Measurements from ENCODE around the gene NUP205. TPM values are rescaled to one million over a fixed set of nuclear protein-coding genes. Genes with fewer than 3 reads are reported as not detected.

The NUP205 gene
- total RNA-seq, 1 experiment from 2014 or later = 75.1 TPM

GRCh38 chr7:135558337-135558767, 635 bp downstream of the NUP205 start:
- CTCF ChIA-PET = interaction anchor here (0.5 kb wide), 1 partner anchor 9 kb away, joined by 5 read pairs; no protein-coding TSS in a partner anchor
- no TSS peak for BruUV-seq (replicated peaks)
- TF ChIP-seq CTCF (IDR thresholded peaks at IDR 0.05; ENCODE audit: unreplicated experiment) = peak; percentile 42
- no peaks in the 10 kb centered on the region for H3K27me3 Mint-ChIP-seq (ENCODE audit: unreplicated experiment)
- peaks cover 8% of the 10 kb centered on the region for H3K36me3 Mint-ChIP-seq (ENCODE audit: insufficient read depth, unreplicated experiment)
- no peaks in the 10 kb centered on the region for H3K9me3 Mint-ChIP-seq (ENCODE audit: low read depth, unreplicated experiment)
- H3K4me1 Mint-ChIP-seq (ENCODE audit: low read depth, unreplicated experiment) = peaks cover 17% of the 10 kb centered on the region
- intact Hi-C loops (cut with micrococcal nuclease; ENCODE audit: unreplicated experiment) = loop anchor here (1.0 to 5.0 kb wide), 3 partner anchors 46 to 278 kb away; no protein-coding TSS in a partner anchor
- H3K4me3 Mint-ChIP-seq (ENCODE audit: low read depth, unreplicated experiment) = no peak overlapping the region
- no peak overlapping the region for H3K27ac Mint-ChIP-seq (ENCODE audit: unreplicated experiment)
- peak; percentile 66 for DNase-seq

- CTCF ChIA-PET = interaction anchor here (0.5 kb wide), 1 partner anchor 9 kb away, joined by 5 read pairs; no protein-coding TSS in a partner anchor
- peaks cover 17% of the 10 kb centered on the region for H3K4me1 Mint-ChIP-seq (ENCODE audit: low read depth, unreplicated experiment)
- no peak for DNase-seq
- no peak overlapping the region for H3K4me3 Mint-ChIP-seq (ENCODE audit: low read depth, unreplicated experiment)
- H3K9me3 Mint-ChIP-seq (ENCODE audit: low read depth, unreplicated experiment) = no peaks in the 10 kb centered on the region
- TF ChIP-seq CTCF (IDR thresholded peaks at IDR 0.05; ENCODE audit: unreplicated experiment) = no peak
- H3K27me3 Mint-ChIP-seq (ENCODE audit: unreplicated experiment) = no peaks in the 10 kb centered on the region
- intact Hi-C loops (cut with micrococcal nuclease; ENCODE audit: unreplicated experiment) = loop anchor here (1.0 to 5.0 kb wide), 3 partner anchors 47 to 278 kb away; no protein-coding TSS in a partner anchor
- H3K27ac Mint-ChIP-seq (ENCODE audit: unreplicated experiment) = no peak overlapping the region
- BruUV-seq (replicated peaks) = no TSS peak
- H3K36me3 Mint-ChIP-seq (ENCODE audit: insufficient read depth, unreplicated experiment) = peaks cover 8% of the 10 kb centered on the region
These were observed 1.2 kb downstream of the NUP205 start for GRCh38 chr7:135558881-135559280.

GRCh38 chr7:135560631-135561030, 2.9 kb downstream of the NUP205 start:
- no peak for TF ChIP-seq CTCF (IDR thresholded peaks at IDR 0.05; ENCODE audit: unreplicated experiment)
- BruUV-seq (replicated peaks) = no TSS peak
- H3K27ac Mint-ChIP-seq (ENCODE audit: unreplicated experiment) = no peak overlapping the region
- peaks cover 17% of the 10 kb centered on the region for H3K4me1 Mint-ChIP-seq (ENCODE audit: low read depth, unreplicated experiment)
- no peak for DNase-seq
- CTCF ChIA-PET = no interaction called here
- H3K4me3 Mint-ChIP-seq (ENCODE audit: low read depth, unreplicated experiment) = no peak overlapping the region
- peaks cover 8% of the 10 kb centered on the region for H3K36me3 Mint-ChIP-seq (ENCODE audit: insufficient read depth, unreplicated experiment)
- no peaks in the 10 kb centered on the region for H3K9me3 Mint-ChIP-seq (ENCODE audit: low read depth, unreplicated experiment)
- intact Hi-C loops (cut with micrococcal nuclease; ENCODE audit: unreplicated experiment) = loop anchor here (1.0 kb wide), 1 partner anchor 51 kb away; no protein-coding TSS in a partner anchor
- H3K27me3 Mint-ChIP-seq (ENCODE audit: unreplicated experiment) = no peaks in the 10 kb centered on the region

GRCh38 chr7:135562720-135563119, 5.0 kb downstream of the NUP205 start:
- peaks cover 17% of the 10 kb centered on the region for H3K4me1 Mint-ChIP-seq (ENCODE audit: low read depth, unreplicated experiment)
- no peaks in the 10 kb centered on the region for H3K9me3 Mint-ChIP-seq (ENCODE audit: low read depth, unreplicated experiment)
- peak overlapping the region; percentile 54 for H3K27ac Mint-ChIP-seq (ENCODE audit: unreplicated experiment)
- intact Hi-C loops (cut with micrococcal nuclease; ENCODE audit: unreplicated experiment) = no loop called here
- no peak for TF ChIP-seq CTCF (IDR thresholded peaks at IDR 0.05; ENCODE audit: unreplicated experiment)
- DNase-seq = no peak
- no TSS peak for BruUV-seq (replicated peaks)
- H3K27me3 Mint-ChIP-seq (ENCODE audit: unreplicated experiment) = no peaks in the 10 kb centered on the region
- no peak overlapping the region for H3K4me3 Mint-ChIP-seq (ENCODE audit: low read depth, unreplicated experiment)
- CTCF ChIA-PET = no interaction called here
- H3K36me3 Mint-ChIP-seq (ENCODE audit: insufficient read depth, unreplicated experiment) = peaks cover 12% of the 10 kb centered on the region

All from Calu3 (cell line).